K562 (cell line): ENCODE results near the gene C19orf44. TPM values are rescaled to one million over a fixed set of nuclear protein-coding genes. Genes with fewer than 3 reads are reported as not detected.
A peak's percentile ranks its signal among the peaks of the same experiment; 100 is the strongest.

Experiments used
- ELF2 ChIP-seq: fragments of 250-450 bp; sonication (Bioruptor Pico); IDR thresholded peaks from 2 replicates; pipeline ENCODE4 v1.5.0; 2021; ENCODE audit warnings: mild to moderate bottlenecking
- FOXK2 ChIP-seq, 2 experiments: fragments of 450-650 bp; IDR thresholded peaks in 1 of 2; conservative IDR thresholded peaks in 1 of 2; 2 replicates each; pipeline ENCODE4 v1.6.1; 2016; ENCODE audit warnings: low read depth in 2 of 2, mild to moderate bottlenecking in 1 of 2
- KDM2B ChIP-seq: fragments of 250-450 bp; sonication (Bioruptor Pico); IDR thresholded peaks from 2 replicates; pipeline ENCODE4 v1.8.0; 2021; ENCODE audit warnings: mild to moderate bottlenecking, moderate library complexity
- MAZ ChIP-seq, 2 experiments: fragments of 450-650 bp in 1 of 2; sonication (generic) in 1 of 2; formaldehyde crosslinking; IDR thresholded peaks in 1 of 2; conservative IDR thresholded peaks in 1 of 2; 2 replicates each; pipeline versions ENCODE4 v1.4.0 to v1.5.0; 2020; ENCODE audit warnings: mild to moderate bottlenecking in 1 of 2, missing genetic modification reagents in 1 of 2
- MIER1 ChIP-seq: fragments of 450-650 bp; IDR thresholded peaks from 2 replicates; pipeline ENCODE4 v1.6.1; 2016; ENCODE audit warnings: antibody characterized with exemption, mild to moderate bottlenecking, low read depth
- XRCC3 ChIP-seq: fragments of 450-650 bp; IDR thresholded peaks from 2 replicates; pipeline ENCODE4 v1.6.1; 2017; ENCODE audit warnings: mild to moderate bottlenecking, moderate library complexity
- ZBTB17 ChIP-seq: fragments of 450-650 bp; formaldehyde crosslinking; IDR thresholded peaks from 2 replicates; pipeline ENCODE4 v1.4.0; 2020; ENCODE audit warnings: mild to moderate bottlenecking
- ZNF146 ChIP-seq: IDR thresholded peaks from one replicate; pipeline ENCODE4 v1.6.1; 2018; ENCODE audit warnings: missing compliant biosample characterization; ENCODE audit not compliant: unreplicated experiment
- ZNF584 ChIP-seq: fragments of 200-800 bp; sonication (Bioruptor generic); IDR thresholded peaks from 2 replicates; pipeline ENCODE4 v1.6.1; 2016; ENCODE audit warnings: low read depth, mild to moderate bottlenecking, missing genetic modification characterization, missing compliant biosample characterization
- polyA plus RNA-seq, 8 experiments: library from polyadenylated mRNA; depleted of rRNA in 4 of 8; stranded (reverse) in 5 of 8; unstranded in 3 of 8; fragments of >200 nt; fragmentation: Nextera tagmentation in 2 of 8; fragmentation: Illumina TruSeq in 1 of 8; extraction: Ambion mirVana in 2 of 8; extraction: Trizol in 1 of 8; gene quantifications; 2 replicates each; pipeline versions ENCODE4 v1.2.1 to v1.2.3, GENCODE V29; 2011 to 2014; ENCODE audit warnings: inconsistent platforms in 1 of 8, missing spikeins in 1 of 8
- total RNA-seq, 7 experiments: library from RNA; depleted of rRNA in 6 of 7; stranded (reverse); fragments of >200 nt in 6 of 7; fragmentation: Illumina TruSeq in 2 of 7; extraction: Trizol in 2 of 7; gene quantifications; 2 replicates each; pipeline versions ENCODE4 v1.2.1 to v1.2.3, GENCODE V29; 2011 to 2021; ENCODE audit warnings: low replicate concordance in 1 of 7
- TF ChIP-seq, protein P1 (sequence below): fragments of 450-650 bp; IDR thresholded peaks from 2 replicates; pipeline ENCODE4 v1.6.1; 2014; ENCODE audit warnings: low read depth, mild to moderate bottlenecking, moderate library complexity, borderline replicate concordance
- TF ChIP-seq, protein P2 (sequence below): fragments of 250-450 bp; sonication (Bioruptor Pico); IDR thresholded peaks from 2 replicates; pipeline ENCODE4 v1.5.1; 2021; ENCODE audit warnings: mild to moderate bottlenecking
- TF ChIP-seq, protein P3 (sequence below): fragments of 250-450 bp; sonication (Bioruptor Pico); IDR thresholded peaks from 2 replicates; pipeline ENCODE4 v1.5.0; 2021; ENCODE audit warnings: mild to moderate bottlenecking, borderline replicate concordance
- TF ChIP-seq, protein P4 (sequence below), 3 experiments: fragments of 200-800 bp in 1 of 3; sonication (Bioruptor generic) in 1 of 3; sonication (generic) in 1 of 3; formaldehyde crosslinking in 1 of 3; IDR thresholded peaks; 2 replicates each; pipeline versions ENCODE4 v1.6.1 to v1.8.0; 2016 to 2022; ENCODE audit warnings: mild to moderate bottlenecking in 2 of 3, missing compliant biosample characterization in 2 of 3, missing genetic modification characterization in 2 of 3, missing genetic modification reagents in 1 of 3
- TF ChIP-seq, protein P5 (sequence below): fragments of 450-650 bp; conservative IDR thresholded peaks from 2 replicates; pipeline ENCODE4 v1.6.1; 2016; ENCODE audit warnings: missing genetic modification characterization, low read depth, mild to moderate bottlenecking, missing compliant biosample characterization, moderate library complexity

C19orf44 gene
- total and polyA plus RNA-seq, 9 of the 15 experiments (the other 6 are each of a cell fraction or from before 2014, with no cell fraction given): 0.41 to 7.7 (median 3.5) TPM

DNA sequence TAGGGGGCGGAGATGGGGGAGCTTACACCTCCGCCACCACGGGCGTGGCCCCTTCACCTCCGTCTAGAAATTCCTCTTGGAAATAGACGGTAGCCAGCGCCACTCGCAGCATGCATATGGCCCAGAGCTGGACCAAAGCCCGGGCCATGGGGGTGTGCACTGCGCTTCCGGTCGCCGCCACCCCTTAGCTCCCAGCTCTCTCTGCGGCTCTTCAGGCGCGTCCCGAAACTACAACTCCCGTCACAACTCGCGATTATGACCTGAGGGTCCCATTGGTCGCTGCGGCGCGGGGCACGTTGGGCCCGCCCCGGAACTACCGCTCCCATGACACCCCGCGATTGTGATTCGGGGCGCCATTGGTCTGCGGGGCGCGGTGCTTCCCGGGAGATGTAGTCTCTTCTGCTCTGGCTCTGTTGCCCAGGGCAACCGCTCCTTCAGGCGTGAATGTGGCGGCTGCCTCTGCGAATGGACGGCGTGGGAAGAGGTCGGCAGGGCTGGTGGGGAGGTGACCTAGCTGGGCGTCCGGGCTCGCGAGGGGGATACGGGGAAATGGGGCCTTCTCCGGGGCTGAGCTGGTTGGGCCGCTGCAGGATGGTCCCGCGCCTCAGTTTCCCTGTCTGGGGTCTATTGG, at the start of gene C19orf44, which contains the start of gene CALR3 (continued):
- TF ChIP-seq, protein P1, sequence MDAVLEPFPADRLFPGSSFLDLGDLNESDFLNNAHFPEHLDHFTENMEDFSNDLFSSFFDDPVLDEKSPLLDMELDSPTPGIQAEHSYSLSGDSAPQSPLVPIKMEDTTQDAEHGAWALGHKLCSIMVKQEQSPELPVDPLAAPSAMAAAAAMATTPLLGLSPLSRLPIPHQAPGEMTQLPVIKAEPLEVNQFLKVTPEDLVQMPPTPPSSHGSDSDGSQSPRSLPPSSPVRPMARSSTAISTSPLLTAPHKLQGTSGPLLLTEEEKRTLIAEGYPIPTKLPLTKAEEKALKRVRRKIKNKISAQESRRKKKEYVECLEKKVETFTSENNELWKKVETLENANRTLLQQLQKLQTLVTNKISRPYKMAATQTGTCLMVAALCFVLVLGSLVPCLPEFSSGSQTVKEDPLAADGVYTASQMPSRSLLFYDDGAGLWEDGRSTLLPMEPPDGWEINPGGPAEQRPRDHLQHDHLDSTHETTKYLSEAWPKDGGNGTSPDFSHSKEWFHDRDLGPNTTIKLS: peak; percentile 97
- peak; percentile 71; the same call in 1 of the 2 replicates for TF ChIP-seq ELF2 (CRISPR knock-in tag)
- peak in 1 of 2 experiments; percentile 68; a peak in 3 of 4 replicates for TF ChIP-seq FOXK2 (conservative IDR thresholded peaks at IDR 0.05 in 1 of 2, IDR thresholded peaks at IDR 0.05 in 1 of 2; ENCODE audit: low read depth in 2 of 2)
- peak; percentile 48 to 89; a peak in 3 of 4 replicates for TF ChIP-seq MAZ (CRISPR knock-in tag; conservative IDR thresholded peaks at IDR 0.05 in 1 of 2, IDR thresholded peaks at IDR 0.05 in 1 of 2)
- peak; percentile 77; the same call in 1 of the 2 replicates for TF ChIP-seq ZNF584 (CRISPR knock-in tag)
- no peak for TF ChIP-seq XRCC3
- TF ChIP-seq ZNF146: no peak
- TF ChIP-seq, protein P2, sequence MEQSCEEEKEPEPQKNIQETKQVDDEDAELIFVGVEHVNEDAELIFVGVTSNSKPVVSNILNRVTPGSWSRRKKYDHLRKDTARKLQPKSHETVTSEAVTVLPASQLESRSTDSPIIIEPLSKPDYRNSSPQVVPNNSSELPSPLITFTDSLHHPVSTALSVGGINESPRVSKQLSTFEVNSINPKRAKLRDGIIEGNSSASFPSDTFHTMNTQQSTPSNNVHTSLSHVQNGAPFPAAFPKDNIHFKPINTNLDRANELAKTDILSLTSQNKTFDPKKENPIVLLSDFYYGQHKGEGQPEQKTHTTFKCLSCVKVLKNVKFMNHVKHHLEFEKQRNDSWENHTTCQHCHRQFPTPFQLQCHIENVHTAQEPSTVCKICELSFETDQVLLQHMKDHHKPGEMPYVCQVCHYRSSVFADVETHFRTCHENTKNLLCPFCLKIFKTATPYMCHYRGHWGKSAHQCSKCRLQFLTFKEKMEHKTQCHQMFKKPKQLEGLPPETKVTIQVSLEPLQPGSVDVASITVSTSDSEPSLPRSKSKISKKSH (CRISPR knock-in tag): no peak
- TF ChIP-seq, protein P3, sequence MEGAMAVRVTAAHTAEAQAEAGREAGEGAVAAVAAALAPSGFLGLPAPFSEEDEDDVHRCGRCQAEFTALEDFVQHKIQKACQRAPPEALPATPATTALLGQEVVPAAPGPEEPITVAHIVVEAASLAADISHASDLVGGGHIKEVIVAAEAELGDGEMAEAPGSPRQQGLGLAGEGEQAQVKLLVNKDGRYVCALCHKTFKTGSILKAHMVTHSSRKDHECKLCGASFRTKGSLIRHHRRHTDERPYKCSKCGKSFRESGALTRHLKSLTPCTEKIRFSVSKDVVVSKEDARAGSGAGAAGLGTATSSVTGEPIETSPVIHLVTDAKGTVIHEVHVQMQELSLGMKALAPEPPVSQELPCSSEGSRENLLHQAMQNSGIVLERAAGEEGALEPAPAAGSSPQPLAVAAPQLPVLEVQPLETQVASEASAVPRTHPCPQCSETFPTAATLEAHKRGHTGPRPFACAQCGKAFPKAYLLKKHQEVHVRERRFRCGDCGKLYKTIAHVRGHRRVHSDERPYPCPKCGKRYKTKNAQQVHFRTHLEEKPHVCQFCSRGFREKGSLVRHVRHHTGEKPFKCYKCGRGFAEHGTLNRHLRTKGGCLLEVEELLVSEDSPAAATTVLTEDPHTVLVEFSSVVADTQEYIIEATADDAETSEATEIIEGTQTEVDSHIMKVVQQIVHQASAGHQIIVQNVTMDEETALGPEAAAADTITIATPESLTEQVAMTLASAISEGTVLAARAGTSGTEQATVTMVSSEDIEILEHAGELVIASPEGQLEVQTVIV (CRISPR knock-in tag): no peak
- no peak for TF ChIP-seq KDM2B
- peak; percentile 82; the same call in 1 of the 2 replicates for TF ChIP-seq ZBTB17 (CRISPR knock-in tag)
- TF ChIP-seq, protein P4, sequence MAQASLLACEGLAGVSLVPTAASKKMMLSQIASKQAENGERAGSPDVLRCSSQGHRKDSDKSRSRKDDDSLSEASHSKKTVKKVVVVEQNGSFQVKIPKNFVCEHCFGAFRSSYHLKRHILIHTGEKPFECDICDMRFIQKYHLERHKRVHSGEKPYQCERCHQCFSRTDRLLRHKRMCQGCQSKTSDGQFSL (CRISPR knock-in tag; IDR thresholded peaks at IDR 0.05): peak; percentile 66; the same call in 1 of the 2 replicates
- TF ChIP-seq, protein P4 (tag; IDR thresholded peaks at IDR 0.05): peak in 1 of 2 experiments; percentile 76; a peak in 1 of 4 replicates
- TF ChIP-seq, protein P5, sequence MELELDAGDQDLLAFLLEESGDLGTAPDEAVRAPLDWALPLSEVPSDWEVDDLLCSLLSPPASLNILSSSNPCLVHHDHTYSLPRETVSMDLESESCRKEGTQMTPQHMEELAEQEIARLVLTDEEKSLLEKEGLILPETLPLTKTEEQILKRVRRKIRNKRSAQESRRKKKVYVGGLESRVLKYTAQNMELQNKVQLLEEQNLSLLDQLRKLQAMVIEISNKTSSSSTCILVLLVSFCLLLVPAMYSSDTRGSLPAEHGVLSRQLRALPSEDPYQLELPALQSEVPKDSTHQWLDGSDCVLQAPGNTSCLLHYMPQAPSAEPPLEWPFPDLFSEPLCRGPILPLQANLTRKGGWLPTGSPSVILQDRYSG (tag): peak; percentile 77; the same call in 1 of the 2 replicates
- no peak for TF ChIP-seq MIER1
